GM18909 (cell line): ENCODE data around the gene MAP7D3.
"Not testable (repeated sequence)": the region's sequence is repeated elsewhere in the genome, so short reads cannot be mapped to it uniquely, and the experiment has no call there.

ENCODE experiments used
- ATAC-seq: cut with Tn5 transposase; IDR thresholded peaks from one replicate; pipeline ENCODE4 v1.9.1; 2021; ENCODE audit warnings: mild to moderate bottlenecking; ENCODE audit not compliant: unreplicated experiment, poor library complexity

The MAP7D3 gene

GRCh38 chrX:136256026-136256425, 4.8 kb upstream of the MAP7D3 start:
- no peak for ATAC-seq

DNA sequence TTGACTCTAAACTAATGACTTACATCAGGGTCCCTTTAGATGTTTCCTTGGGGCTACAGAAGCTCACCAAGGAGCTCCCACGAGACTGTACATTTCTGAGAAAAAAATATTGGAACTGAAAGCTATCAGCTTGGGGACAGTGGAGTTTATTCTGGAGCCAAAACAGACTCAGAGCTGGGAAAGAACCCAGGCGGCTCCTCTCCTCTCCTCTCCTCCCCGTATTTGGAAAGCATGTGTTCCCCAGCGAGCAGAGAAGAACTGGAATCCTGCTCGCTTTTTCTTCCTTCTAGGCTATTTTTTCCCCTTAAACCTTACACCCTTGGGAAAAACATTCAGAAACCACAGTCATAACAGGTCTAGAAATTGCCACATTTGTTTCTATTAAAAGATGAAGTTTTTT, 4.3 kb upstream of the MAP7D3 start:
- ATAC-seq = no peak

DNA sequence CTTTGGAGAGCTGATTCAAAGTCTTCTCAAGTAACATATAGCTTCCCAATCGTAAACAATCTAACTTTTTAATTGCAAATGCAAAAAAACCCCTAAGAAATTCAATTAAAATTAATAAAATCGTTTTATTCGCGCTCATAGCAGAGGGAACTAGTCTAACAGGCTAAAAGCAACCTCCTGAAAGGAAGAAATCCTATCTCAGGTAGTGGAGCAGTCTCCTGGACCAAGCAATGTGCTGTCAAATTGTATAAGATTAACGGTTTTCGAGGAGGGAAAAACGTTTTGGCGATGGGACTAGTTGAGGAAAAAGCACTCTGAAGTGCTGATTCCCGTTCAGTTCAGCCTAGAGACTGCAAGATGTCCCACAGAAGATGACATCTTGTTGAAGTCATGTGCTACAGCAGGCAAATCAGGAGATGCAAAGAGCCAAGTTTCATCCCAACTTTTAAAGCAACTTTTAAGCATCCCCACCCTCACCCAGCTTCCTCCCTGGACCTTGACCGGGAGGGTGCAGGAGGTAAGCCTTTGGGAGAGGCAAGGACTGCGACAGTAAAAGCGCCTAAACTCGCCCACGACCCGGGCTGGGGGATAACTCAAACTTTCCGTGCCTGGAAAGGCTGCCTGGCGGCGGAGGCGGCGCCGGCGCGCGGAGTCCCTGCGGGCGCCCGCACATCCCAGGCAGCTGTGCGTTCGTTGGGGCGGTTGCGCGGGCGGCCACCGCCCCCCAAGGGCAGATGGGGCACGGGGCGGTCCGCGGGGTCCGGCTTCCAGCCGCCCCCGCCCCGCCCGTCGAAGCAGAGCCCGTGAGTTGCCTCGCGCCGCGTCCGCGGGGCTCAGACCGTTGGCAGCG, 784 bp downstream of the MAP7D3 start:
- ATAC-seq = peak; percentile 49

- ATAC-seq = no peak
Observed at GRCh38 chrX:136246201-136246600, 5.0 kb downstream of the MAP7D3 start.

DNA sequence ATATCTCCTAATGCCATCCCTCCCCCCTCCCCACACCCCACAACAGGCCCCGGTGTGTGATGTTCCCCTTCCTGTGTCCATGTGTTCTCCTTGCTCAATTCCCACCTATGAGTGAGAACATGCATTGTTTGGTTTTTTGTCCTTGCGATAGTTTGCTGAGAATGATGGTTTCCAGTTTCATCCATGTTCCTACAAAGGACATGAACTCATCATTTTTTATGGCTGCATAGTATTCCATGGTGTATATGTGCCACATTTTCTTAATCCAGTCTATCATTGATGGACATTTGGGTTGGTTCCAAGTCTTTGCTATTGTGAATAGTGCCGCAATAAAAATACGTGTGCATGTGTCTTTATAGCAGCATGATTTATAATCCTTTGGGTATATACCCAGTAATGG, 13.4 kb downstream of the MAP7D3 start:
- not testable (repeated sequence) for ATAC-seq

DNA sequence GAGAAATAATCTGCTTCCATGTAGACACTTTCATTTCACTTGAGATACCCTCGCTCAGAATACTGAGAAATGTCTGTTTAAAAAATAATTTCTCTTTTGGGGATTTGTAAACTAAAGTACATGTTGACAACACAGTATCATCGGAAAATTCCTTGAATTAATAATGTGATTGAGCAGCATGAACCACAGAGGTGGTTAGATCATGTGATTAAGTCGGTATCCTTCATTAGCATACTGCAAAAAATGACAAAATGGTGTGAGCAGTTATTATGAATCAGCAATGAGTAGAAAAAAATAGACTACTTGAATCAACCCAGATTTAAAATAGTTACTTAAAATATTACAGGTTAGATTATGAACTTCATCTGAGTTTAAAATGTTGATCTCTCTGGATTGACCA, 14.1 kb downstream of the MAP7D3 start:
- no peak for ATAC-seq

- peak; percentile 63 for ATAC-seq
Observed at GRCh38 chrX:136228839-136229207, 22.4 kb downstream of the MAP7D3 start.

DNA sequence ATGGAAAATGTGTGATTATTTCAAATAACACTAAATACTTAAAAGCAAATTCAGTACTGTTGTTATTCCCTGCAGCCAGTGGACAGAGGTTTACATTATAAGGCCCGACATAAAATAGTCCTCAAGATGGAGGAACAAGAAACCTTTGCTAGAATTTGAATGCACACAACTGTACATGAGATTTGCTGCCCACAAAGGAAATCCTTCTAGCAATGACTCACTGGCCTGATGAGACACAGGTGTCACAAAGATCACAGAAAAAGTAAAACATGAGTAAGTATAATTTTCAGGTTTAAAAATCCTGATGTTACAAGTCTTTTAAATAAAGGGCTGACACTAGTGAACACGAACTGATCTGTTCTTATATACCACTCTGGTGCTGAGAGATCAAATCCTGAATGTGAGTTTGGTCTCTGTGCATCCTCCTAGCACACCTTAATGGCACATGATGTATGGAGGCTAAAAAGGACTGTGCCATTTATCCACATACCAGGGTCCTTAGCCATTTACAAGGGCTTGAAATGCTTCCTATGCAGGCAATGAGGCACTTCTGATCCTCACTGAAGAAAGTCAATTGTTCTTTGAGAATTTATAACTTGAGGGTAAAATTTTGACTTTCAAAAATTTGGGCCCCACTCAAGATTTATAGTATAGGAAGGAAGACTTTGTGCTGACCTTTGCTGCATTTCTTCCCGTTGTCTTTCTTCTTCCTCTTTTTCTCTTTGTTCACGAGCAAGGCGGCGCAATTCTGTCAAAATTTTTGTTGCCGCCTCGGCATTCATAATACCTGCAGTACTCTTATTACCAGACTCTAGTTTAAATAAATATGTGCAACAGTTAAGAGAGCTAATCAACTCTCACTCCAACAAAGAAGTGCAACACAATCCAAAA, 23.0 kb downstream of the MAP7D3 start:
- ATAC-seq = peak; percentile 60

DNA sequence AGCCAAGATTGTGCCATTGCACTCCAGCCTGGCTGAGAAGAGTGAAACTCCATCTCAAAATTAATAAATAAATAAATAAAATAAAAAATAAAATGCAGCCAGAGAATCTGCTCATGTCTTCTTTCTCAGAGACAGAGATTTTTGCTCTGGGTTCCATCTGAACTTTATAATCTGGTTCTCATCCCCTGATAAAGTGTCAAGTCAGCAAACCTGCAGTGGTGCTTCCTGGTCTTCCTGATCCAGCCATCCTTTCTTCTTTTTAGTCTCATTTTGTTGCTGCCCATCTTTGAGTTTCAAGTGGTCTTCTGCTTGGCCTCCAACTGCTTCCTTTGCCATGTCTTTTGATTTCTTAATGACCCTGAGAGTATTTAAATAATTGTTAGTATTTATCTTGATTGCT, 24.1 kb downstream of the MAP7D3 start:
- no peak for ATAC-seq

DNA sequence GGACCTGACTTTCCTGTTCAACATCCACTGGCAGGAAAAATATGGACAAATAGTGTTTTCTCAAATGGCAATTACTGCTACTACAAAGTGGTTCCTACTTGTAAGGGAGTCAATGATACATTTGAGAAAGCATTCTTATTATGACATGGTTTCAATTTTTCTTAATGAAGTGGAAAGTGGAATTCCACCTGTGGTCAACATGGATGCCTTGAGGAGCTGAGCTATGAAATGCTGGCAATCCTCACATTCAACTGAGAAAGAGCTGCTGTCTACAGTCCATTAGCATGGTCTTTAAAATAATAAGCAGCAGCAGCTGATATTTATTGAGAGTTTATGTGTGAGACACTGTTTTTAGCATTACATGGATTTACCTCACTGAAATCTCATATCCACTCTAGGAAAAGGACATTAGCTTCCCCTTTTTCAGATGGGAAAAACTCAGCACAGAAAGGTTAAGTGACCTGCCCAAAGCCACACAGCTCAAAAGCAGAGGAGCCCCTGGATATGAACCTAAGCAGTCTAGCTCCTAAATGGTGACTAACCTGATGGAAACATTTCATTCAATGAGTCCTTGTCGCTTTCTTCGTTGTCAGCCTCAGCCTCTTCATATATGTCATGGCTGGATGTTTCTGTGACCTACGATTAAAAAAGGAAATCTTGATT, 29.2 kb downstream of the MAP7D3 start:
- ATAC-seq = no peak

DNA sequence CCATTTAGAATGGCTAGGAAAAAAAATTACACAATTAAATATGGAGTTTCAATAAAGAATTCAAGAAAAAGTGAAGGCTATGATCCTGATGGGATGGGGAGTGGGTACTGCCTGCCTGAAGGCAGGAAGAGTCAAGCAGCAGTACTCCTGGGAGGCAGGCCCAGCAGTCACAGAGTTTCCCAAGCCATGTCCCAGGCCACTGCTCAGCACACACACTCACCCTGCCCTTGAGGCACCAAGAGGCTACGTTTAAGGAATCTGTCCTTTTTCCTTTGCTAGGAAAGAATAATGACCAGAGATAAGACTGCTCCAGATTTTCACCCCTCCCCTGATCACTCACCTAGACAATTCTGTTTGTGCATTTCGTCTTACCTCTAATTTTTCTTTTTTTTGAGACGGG, 30.2 kb downstream of the MAP7D3 start:
- no peak for ATAC-seq

DNA sequence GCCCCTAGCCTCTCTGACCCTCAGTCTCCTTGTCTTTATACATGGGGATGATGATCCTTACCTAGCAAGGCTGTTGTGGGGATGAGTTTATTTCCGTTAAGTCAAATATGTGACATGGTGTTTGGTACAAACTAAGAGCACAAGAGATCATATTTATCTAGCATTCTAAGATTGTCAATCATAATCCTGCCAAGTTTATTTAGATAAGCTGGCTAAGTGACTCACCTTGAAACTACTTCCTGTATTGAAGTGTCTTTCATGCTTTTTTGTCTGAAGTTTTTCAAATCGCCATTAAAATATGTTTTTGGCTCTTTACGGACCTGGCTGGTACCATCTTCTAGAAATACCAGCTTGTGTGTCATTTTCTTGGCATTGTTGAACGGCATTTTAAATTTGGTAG, 30.7 kb downstream of the MAP7D3 start:
- ATAC-seq = no peak

GRCh38 chrX:136219893-136220292, 31.3 kb downstream of the MAP7D3 start:
- no peak for ATAC-seq

- no peak for ATAC-seq
Observed at GRCh38 chrX:136215559-136215958, 35.6 kb downstream of the MAP7D3 start.

DNA sequence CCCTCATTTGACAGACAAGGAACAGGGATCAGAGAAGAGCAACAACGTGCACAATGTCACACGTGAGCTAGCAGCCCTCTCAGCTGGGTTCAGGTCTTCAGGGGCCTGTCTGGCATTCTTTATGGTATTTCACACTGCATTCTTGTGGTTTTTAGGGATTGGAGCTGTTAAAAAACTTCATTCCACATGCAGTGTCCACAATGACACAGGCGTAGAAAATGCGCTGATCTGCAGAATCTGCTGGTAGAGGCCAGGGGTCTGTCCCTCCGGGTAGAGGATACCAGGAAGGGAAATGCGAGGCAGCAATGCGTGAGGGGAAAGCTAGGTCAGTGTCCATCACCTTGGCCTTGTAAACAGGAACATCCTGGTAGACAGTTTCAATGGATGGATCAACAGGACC, 36.6 kb downstream of the MAP7D3 start:
- no peak for ATAC-seq

DNA sequence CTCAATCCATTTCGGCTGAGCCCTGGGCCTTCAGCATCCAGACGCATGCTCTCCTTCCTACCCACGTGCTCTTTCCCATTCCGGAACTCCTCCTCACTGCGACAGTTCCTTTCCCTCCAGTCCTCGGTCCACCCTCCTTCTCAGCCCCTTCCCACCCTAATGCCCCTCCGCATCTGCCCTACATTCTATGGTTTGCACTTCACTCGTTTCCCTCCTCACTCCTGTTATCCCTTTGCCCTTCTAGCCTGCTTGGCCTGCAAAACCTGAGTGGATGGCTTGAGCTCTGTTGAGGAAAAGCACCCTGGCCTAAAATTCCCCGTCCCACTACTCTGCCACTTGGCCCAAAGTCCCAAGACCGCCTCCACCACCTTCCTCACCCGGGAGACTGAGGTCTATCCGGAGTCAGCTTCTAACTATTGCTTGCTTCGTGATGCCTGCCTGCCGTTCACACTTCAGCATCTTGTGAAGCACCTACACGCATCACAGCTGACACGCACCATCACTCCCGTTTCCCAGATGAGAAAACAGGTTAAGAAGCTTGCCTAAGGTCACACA, 38.6 kb downstream of the MAP7D3 start:
- no peak for ATAC-seq

- ATAC-seq = no peak
Observed at GRCh38 chrX:136211766-136212556, 39.2 kb downstream of the MAP7D3 start.

DNA sequence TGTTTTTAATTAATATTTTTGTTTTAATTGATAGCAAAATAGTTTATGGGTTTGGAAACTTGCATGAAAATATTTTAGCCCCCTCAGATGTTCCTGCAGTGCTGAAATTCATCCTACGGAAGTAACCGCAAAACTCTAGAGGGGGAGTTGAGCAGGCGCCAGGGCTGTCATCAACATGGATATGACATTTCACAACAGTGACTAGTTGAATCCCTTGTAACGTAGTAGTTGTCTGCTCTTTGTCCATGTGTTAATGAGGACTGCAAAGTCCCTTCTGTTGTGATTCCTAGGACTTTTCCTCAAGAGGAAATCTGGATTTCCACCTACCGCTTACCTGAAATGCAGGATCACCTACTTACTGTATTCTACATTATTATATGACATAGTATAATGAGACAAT, 40.4 kb downstream of the MAP7D3 start:
- no peak for ATAC-seq

DNA sequence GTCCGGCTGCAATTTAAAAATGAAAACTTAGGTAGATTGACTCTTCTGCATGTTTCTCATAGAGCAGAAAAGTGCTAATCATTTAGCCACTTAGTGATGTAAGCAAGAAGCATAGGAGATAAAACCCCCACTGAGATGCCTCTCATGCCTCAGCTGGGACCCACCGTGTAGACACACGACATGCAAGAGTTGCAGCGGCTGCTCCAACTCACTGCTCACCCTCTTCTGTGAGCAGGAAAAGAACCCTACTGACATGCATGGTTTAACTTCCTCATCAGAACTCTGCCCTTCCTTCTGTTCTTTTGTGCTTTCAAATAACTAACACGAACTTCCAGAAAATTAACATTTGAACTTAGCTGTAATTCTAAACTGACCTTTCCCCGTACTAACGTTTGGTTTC, 41.0 kb downstream of the MAP7D3 start:
- peak; percentile 52 for ATAC-seq

DNA sequence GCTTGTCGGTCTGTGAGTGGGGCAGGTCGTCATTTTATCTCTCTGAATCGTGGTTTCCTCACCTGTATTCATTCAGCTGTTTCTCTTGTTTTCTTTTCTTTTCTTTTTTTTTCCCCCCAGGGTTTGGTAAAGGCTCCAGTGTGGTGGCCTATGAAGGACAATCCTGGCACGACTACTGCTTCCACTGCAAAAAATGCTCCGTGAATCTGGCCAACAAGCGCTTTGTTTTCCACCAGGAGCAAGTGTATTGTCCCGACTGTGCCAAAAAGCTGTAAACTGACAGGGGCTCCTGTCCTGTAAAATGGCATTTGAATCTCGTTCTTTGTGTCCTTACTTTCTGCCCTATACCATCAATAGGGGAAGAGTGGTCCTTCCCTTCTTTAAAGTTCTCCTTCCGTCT, 41.4 kb downstream of the MAP7D3 start:
- ATAC-seq = no peak
